WI38 (cell line): Measurements from ENCODE around the gene ENAH.

Source experiments
- H3K4me3 ChIP-seq: 2 replicates; pipeline ENCODE4 v1.5.1; 2011; ENCODE audit warnings: low read depth, mild to moderate bottlenecking, control low read depth, low read length
- CTCF ChIP-seq: IDR thresholded peaks from 2 replicates; pipeline ENCODE4 v1.5.1; 2012; ENCODE audit warnings: low read depth, mild to moderate bottlenecking, control low read depth, low read length

ENAH gene

GRCh38 chr1:225592362-225593025 is 60.4 kb downstream of the ENAH start:
- TF ChIP-seq CTCF = no peak
- no peak overlapping the region for H3K4me3 ChIP-seq

GRCh38 chr1:225587310-225587709 is 65.6 kb downstream of the ENAH start:
- no peak for TF ChIP-seq CTCF
- H3K4me3 ChIP-seq = no peak overlapping the region

GRCh38 chr1:225581186-225581585 is 71.7 kb downstream of the ENAH start:
- no peak overlapping the region for H3K4me3 ChIP-seq
- no peak for TF ChIP-seq CTCF

GRCh38 chr1:225580238-225581099 is 72.5 kb downstream of the ENAH start:
- no peak overlapping the region for H3K4me3 ChIP-seq
- no peak for TF ChIP-seq CTCF

GRCh38 chr1:225578251-225578977 is 74.5 kb downstream of the ENAH start:
- no peak overlapping the region for H3K4me3 ChIP-seq
- TF ChIP-seq CTCF = no peak

GRCh38 chr1:225577241-225577640 is 75.7 kb downstream of the ENAH start:
- no peak for TF ChIP-seq CTCF
- H3K4me3 ChIP-seq = no peak overlapping the region

- TF ChIP-seq CTCF = no peak
- H3K4me3 ChIP-seq = no peak overlapping the region
Observed at GRCh38 chr1:225573216-225573615, 79.7 kb downstream of the ENAH start.
